HepG2 (cell line): ENCODE results near the gene PPP4C. TPM values are rescaled to one million over a fixed set of nuclear protein-coding genes. Genes with fewer than 3 reads are reported as not detected.

Experiments
- ARID4A ChIP-seq: sonication (generic); formaldehyde crosslinking; IDR thresholded peaks from 2 replicates; pipeline ENCODE4 v1.5.0; 2020; ENCODE audit warnings: mild to moderate bottlenecking, missing genetic modification reagents, borderline replicate concordance
- ATF6 ChIP-seq: sonication (generic); formaldehyde crosslinking; conservative IDR thresholded peaks from 2 replicates; pipeline ENCODE4 v1.4.0; 2020; ENCODE audit warnings: missing genetic modification reagents
- CHD4 ChIP-seq: fragments of 200-600 bp; sonication (generic); IDR thresholded peaks from 2 replicates; pipeline ENCODE4 v1.7.0; 2017; ENCODE audit warnings: mild to moderate bottlenecking, low read length, borderline replicate concordance
- MAFG ChIP-seq: sonication (generic); formaldehyde crosslinking; IDR thresholded peaks from 2 replicates; pipeline ENCODE4 v1.5.1; 2020; ENCODE audit warnings: mild to moderate bottlenecking, missing genetic modification reagents
- MEF2D ChIP-seq: sonication (generic); formaldehyde crosslinking; IDR thresholded peaks from 2 replicates; pipeline ENCODE4 v1.5.1; 2020; ENCODE audit warnings: mild to moderate bottlenecking, missing genetic modification reagents
- NFKB2 ChIP-seq: sonication (generic); formaldehyde crosslinking; IDR thresholded peaks from 2 replicates; pipeline ENCODE4 v1.4.0; 2020; ENCODE audit warnings: missing genetic modification reagents, borderline replicate concordance
- NFYB ChIP-seq: sonication (generic); formaldehyde crosslinking; IDR thresholded peaks from 2 replicates; pipeline ENCODE4 v1.4.0; 2020; ENCODE audit warnings: missing genetic modification reagents
- RARA ChIP-seq: IDR thresholded peaks from 2 replicates; pipeline ENCODE4 v1.6.1; 2016; ENCODE audit warnings: missing genetic modification reagents, missing compliant biosample characterization
- RBAK ChIP-seq: sonication (generic); formaldehyde crosslinking; IDR thresholded peaks from 2 replicates; pipeline ENCODE4 v1.5.1; 2020; ENCODE audit warnings: mild to moderate bottlenecking, missing genetic modification reagents
- REL ChIP-seq: sonication (generic); formaldehyde crosslinking; conservative IDR thresholded peaks from 2 replicates; pipeline ENCODE4 v1.8.0; 2022; ENCODE audit warnings: mild to moderate bottlenecking, missing genetic modification reagents, moderate library complexity
- SAP130 ChIP-seq: IDR thresholded peaks from 2 replicates; pipeline ENCODE4 v1.6.1; 2016; ENCODE audit warnings: low read depth
- TARDBP ChIP-seq: sonication (generic); formaldehyde crosslinking; IDR thresholded peaks from 2 replicates; pipeline ENCODE4 v1.8.0; 2022; ENCODE audit warnings: mild to moderate bottlenecking, missing genetic modification reagents
- TFDP1 ChIP-seq: IDR thresholded peaks from 2 replicates; pipeline ENCODE4 v1.6.1; 2016; ENCODE audit warnings: missing compliant biosample characterization, missing genetic modification reagents, borderline replicate concordance
- ZBTB46 ChIP-seq: sonication (generic); formaldehyde crosslinking; IDR thresholded peaks from 2 replicates; pipeline ENCODE4 v1.4.0; 2020; ENCODE audit warnings: mild to moderate bottlenecking, missing genetic modification reagents, borderline replicate concordance
- ZBTB7B ChIP-seq: sonication (generic); formaldehyde crosslinking; IDR thresholded peaks from 2 replicates; pipeline ENCODE4 v1.4.0; 2020; ENCODE audit warnings: missing genetic modification reagents
- ZKSCAN1 ChIP-seq: fragments of 150-350 bp; IDR thresholded peaks from 2 replicates; pipeline ENCODE4 v1.6.1; 2014; ENCODE audit warnings: low read length
- ZMYM4 ChIP-seq: sonication (generic); formaldehyde crosslinking; IDR thresholded peaks from 2 replicates; pipeline ENCODE4 v1.8.1; 2023; ENCODE audit warnings: mild to moderate bottlenecking, missing genetic modification reagents
- ZNF274 ChIP-seq: sonication (generic); formaldehyde crosslinking; IDR thresholded peaks from 2 replicates; pipeline ENCODE4 v1.5.1; 2020; ENCODE audit warnings: mild to moderate bottlenecking, missing genetic modification reagents
- ZNF614 ChIP-seq: IDR thresholded peaks from 2 replicates; pipeline ENCODE4 v1.6.1; 2018; ENCODE audit warnings: missing biosample characterization, missing genetic modification reagents, inconsistent platforms, borderline replicate concordance
- ZNF740 ChIP-seq: sonication (generic); formaldehyde crosslinking; IDR thresholded peaks from 2 replicates; pipeline ENCODE4 v1.4.0; 2020; ENCODE audit warnings: missing genetic modification reagents
- ZSCAN21 ChIP-seq: sonication (generic); formaldehyde crosslinking; IDR thresholded peaks from 2 replicates; pipeline ENCODE4 v1.8.0; 2022; ENCODE audit warnings: mild to moderate bottlenecking, missing genetic modification reagents, moderate library complexity, borderline replicate concordance
- polyA plus RNA-seq, 8 experiments: library from polyadenylated mRNA; depleted of rRNA in 3 of 8; stranded (reverse) in 7 of 8; unstranded in 1 of 8; fragments of >200 nt; fragmentation: Illumina TruSeq in 4 of 8; extraction: Trizol in 4 of 8; gene quantifications; 2 replicates each; pipeline versions ENCODE4 v1.2.1 to v1.2.3, GENCODE V29; 2011 to 2016; ENCODE audit warnings: low read depth in 4 of 8, missing spikeins in 1 of 8, mixed read lengths in 1 of 8; ENCODE audit not compliant: insufficient read depth in 1 of 8
- total RNA-seq, 5 experiments: library from RNA; depleted of rRNA; stranded (reverse); fragments of >200 nt; fragmentation: Illumina TruSeq; extraction: Trizol; gene quantifications; 2 replicates each; pipeline ENCODE4 v1.2.3, GENCODE V29; 2016; ENCODE audit warnings: low read depth in 1 of 5

Gene PPP4C
- total and polyA plus RNA-seq, 2 of the 13 experiments (the other 11 are each of a cell fraction or from before 2014, with no cell fraction given): 176 to 220 TPM

- peak; percentile 69; the same call in 1 of the 2 replicates for TF ChIP-seq ZSCAN21 (CRISPR knock-in tag)
- TF ChIP-seq ZBTB7B (CRISPR knock-in tag): peak; percentile 36; the same call in 1 of the 2 replicates
- TF ChIP-seq ARID4A (CRISPR knock-in tag): no peak; the same call in 1 of the 2 replicates
- TF ChIP-seq REL (CRISPR knock-in tag): 0 out of 2 replicates have a peak, but pooled peaks have one; percentile 54
- no peak for TF ChIP-seq CHD4
- TF ChIP-seq NFYB (CRISPR knock-in tag): no peak
- no peak for TF ChIP-seq MAFG (CRISPR knock-in tag)
- TF ChIP-seq ZMYM4 (CRISPR knock-in tag): peak; percentile 26; the same call in 1 of the 2 replicates
- no peak for TF ChIP-seq MEF2D (CRISPR knock-in tag)
- TF ChIP-seq TFDP1 (CRISPR knock-in tag): 0 out of 2 replicates have a peak, but pooled peaks have one; percentile 28
- TF ChIP-seq ZKSCAN1: no peak
- TF ChIP-seq RARA: peak; percentile 50; the same call in 1 of the 2 replicates
- peak; percentile 72 for TF ChIP-seq SAP130 (CRISPR knock-in tag)
- TF ChIP-seq RBAK: 0 out of 2 replicates have a peak, but pooled peaks have one; percentile 26
- peak; percentile 85; the same call in 1 of the 2 replicates for TF ChIP-seq ZNF274 (CRISPR knock-in tag)
- TF ChIP-seq ZNF614 (CRISPR knock-in tag): peak; percentile 37; the same call in 1 of the 2 replicates
- 0 out of 2 replicates have a peak, but pooled peaks have one; percentile 40 for TF ChIP-seq NFKB2 (CRISPR knock-in tag)
- no peak for TF ChIP-seq ZBTB46 (CRISPR knock-in tag)
- 0 out of 2 replicates have a peak, but pooled peaks have one; percentile 50 for TF ChIP-seq TARDBP (CRISPR knock-in tag)
- TF ChIP-seq ATF6 (CRISPR knock-in tag): no peak
- no peak for TF ChIP-seq ZNF740 (CRISPR knock-in tag)
Observed at GRCh38 chr16:30054959-30055553, 20.7 kb upstream of the PPP4C start (continued).
